Tibial nerve (tissue), 4 donors: ENCODE data around the gene ZMYND8.

Experiments used
- CTCF ChIP-seq, 5 experiments: fragments of 200-600 bp in 3 of 5; fragments of 450-650 bp in 2 of 5; sonication (generic) in 3 of 5; IDR thresholded peaks; one replicate each; pipeline ENCODE4 v1.5.1; 2016 to 2019; ENCODE audit warnings: antibody characterized with exemption in 5 of 5, mild to moderate bottlenecking in 3 of 5, moderate library complexity in 2 of 5
- EP300 ChIP-seq, 2 donors: sonication (generic); formaldehyde crosslinking; IDR thresholded peaks; one replicate each; pipeline ENCODE4 v1.6.1; 2017; ENCODE audit warnings: antibody characterized with exemption in 2 of 2, mild to moderate bottlenecking in 1 of 2
- POLR2A ChIP-seq, 2 donors: fragments of 450-650 bp; IDR thresholded peaks; one replicate each; pipeline ENCODE4 v1.6.1; 2017; ENCODE audit warnings: antibody characterized with exemption in 2 of 2, mild to moderate bottlenecking in 2 of 2, moderate library complexity in 2 of 2

GRCh38 chr20:47196091-47197081 is 160.1 kb downstream of the ZMYND8 start:
- TF ChIP-seq CTCF (IDR thresholded peaks at IDR 0.05) (peak; percentile 85 to 93 (median 89)), POLR2A (IDR thresholded peaks at IDR 0.05) (no peak), EP300 (IDR thresholded peaks at IDR 0.05) (peak in 1 of 2 donors; percentile 25)
